ENCODE measurements around the gene REEP5.
"Not testable (repeated sequence)": the region's sequence is repeated elsewhere in the genome, so short reads cannot be mapped to it uniquely, and the experiment has no call there.

REEP5 gene

DNA sequence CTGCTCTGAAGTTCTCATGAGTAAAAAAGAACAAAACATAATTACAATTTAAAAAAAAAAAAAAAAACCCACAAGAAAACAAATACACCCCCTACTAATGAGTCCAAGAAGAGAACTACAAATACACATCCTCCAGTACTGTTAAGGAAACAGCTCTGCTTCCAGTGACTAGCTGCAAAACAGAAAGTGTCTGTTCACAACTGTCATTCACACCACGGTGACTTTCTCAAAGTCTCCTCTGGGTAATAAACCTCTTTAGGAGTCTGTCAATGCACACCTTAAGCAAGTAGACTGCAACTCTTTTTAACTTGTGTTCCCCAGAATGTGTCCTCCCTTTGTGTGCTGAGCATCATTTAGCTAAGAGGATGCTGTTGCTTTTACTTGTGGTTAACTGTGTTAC lies 6.2 kb downstream of the REEP5 start:
- in situ Hi-C loops (cut with MboI; ENCODE audit: low sequenced_read_pairs, unreplicated experiment) = no loop called here
- TF ChIP-seq, protein P1, sequence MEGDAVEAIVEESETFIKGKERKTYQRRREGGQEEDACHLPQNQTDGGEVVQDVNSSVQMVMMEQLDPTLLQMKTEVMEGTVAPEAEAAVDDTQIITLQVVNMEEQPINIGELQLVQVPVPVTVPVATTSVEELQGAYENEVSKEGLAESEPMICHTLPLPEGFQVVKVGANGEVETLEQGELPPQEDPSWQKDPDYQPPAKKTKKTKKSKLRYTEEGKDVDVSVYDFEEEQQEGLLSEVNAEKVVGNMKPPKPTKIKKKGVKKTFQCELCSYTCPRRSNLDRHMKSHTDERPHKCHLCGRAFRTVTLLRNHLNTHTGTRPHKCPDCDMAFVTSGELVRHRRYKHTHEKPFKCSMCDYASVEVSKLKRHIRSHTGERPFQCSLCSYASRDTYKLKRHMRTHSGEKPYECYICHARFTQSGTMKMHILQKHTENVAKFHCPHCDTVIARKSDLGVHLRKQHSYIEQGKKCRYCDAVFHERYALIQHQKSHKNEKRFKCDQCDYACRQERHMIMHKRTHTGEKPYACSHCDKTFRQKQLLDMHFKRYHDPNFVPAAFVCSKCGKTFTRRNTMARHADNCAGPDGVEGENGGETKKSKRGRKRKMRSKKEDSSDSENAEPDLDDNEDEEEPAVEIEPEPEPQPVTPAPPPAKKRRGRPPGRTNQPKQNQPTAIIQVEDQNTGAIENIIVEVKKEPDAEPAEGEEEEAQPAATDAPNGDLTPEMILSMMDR (IDR thresholded peaks at IDR 0.05; ENCODE audit: borderline replicate concordance, control extremely low read depth, extremely low read depth, insufficient read depth, missing control alignments) = no peak
- DNase-seq (ENCODE audit: low spot score) = no peak

DNA sequence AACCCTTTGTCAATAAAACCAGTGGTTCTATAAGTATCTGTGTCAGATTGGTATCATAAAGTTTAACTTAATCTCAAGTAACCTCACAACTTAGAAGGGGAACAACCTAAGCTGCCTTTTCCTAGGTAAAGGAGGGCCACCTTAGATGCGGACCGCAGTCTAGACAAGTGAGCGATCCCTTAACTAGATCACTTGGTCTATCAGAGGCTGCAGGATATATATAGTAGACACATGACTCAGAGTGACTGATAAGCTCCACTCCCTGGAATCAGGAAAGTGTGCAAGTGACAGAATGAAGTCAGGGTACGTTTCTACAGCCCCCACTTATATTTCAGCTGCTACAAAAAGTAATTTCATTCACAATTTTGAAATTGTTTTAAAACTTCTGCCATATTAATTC lies 7.4 kb downstream of the REEP5 start:
- no peak for DNase-seq (ENCODE audit: low spot score)
- TF ChIP-seq, protein P1 (IDR thresholded peaks at IDR 0.05; ENCODE audit: borderline replicate concordance, control extremely low read depth, extremely low read depth, insufficient read depth, missing control alignments) = no peak
- in situ Hi-C loops (cut with MboI; ENCODE audit: low sequenced_read_pairs, unreplicated experiment) = no loop called here

DNA sequence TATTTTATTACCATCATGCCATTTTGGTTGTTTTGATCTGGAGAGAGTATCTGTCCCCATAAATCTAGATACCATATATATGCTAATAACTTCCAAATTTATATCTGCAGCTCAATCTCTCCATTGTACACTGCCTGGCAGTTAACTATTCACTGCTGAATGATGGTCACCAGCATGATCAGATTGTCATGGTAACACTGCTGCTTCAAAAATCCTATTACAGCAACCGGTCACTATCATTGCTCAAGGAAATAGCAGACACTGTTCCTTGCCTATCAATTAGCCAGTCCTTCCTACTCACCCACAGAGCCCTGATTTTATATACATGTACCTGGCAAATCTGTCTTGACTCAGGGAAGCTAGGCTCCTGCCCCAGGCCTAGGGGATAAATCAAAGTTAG lies 11.5 kb downstream of the REEP5 start:
- in situ Hi-C loops (cut with MboI; ENCODE audit: low sequenced_read_pairs, unreplicated experiment) = no loop called here
- TF ChIP-seq, protein P1 (IDR thresholded peaks at IDR 0.05; ENCODE audit: borderline replicate concordance, control extremely low read depth, extremely low read depth, insufficient read depth, missing control alignments) = no peak
- DNase-seq (ENCODE audit: low spot score) = no peak

DNA sequence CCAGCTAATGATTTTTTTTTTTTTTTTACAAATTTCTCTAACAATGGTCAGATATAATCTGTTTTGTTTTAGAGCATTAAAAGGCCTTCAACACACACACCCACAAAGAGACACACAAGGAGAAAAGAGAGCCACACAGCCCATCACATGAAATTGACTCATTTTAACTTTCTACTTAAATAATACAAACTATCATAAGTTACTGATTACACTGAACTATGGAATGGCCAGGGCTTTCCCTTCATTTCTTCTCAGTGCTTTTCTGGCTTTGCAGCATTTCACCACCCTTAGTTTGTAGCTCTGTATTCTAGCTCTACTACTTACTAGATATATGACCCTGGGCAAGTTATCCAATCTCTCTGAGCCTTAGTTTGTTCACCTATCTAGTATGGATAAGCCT lies 13.2 kb downstream of the REEP5 start:
- in situ Hi-C loops (cut with MboI; ENCODE audit: low sequenced_read_pairs, unreplicated experiment) = no loop called here
- DNase-seq (ENCODE audit: low spot score) = no peak
- TF ChIP-seq, protein P1 (IDR thresholded peaks at IDR 0.05; ENCODE audit: borderline replicate concordance, control extremely low read depth, extremely low read depth, insufficient read depth, missing control alignments) = no peak

DNA sequence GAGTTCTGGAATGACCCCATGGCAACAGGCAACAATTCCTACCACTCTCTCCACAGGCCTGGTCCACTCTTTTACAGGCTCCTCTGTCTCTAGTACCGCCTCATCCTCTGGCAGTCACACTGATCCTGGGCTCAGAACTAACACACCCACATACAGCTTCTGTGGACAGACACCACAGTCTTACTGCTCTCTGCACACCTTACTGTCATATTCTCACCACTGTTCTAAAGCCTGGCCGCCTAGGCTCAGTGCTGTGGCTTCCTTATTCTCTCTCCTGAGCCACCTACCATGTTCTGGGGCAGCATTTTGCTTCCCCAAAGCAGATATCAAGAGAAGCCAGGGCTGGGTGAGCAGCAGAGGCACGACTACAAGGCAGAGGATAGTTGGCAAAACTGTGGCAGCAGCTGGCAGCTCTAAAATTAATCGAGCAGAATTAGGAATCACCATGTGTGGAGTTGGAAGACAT lies 14.8 kb downstream of the REEP5 start:
- in situ Hi-C loops (cut with MboI; ENCODE audit: low sequenced_read_pairs, unreplicated experiment) = no loop called here
- DNase-seq (ENCODE audit: low spot score) = no peak
- TF ChIP-seq, protein P1 (IDR thresholded peaks at IDR 0.05; ENCODE audit: borderline replicate concordance, control extremely low read depth, extremely low read depth, insufficient read depth, missing control alignments) = no peak

DNA sequence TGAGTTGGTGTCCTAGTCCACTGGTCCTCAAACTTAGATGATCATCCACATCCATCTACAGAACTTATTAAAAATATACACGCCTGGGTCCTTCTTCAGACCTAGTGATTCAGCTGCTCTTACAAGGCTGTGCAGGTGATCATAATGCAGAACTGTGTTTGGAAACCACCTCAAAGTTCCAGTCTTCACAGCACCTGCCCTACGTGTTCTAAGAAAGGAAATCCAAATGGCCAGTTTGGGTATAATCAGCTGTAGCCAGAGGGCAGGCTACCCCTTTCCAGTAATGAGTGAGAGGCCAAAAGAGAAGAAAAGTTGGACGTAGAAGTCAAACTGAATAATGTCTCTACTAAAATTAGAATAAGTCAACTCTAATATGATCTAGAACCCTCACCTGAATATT lies 15.4 kb downstream of the REEP5 start:
- TF ChIP-seq, protein P1 (IDR thresholded peaks at IDR 0.05; ENCODE audit: borderline replicate concordance, control extremely low read depth, extremely low read depth, insufficient read depth, missing control alignments) = no peak
- in situ Hi-C loops (cut with MboI; ENCODE audit: low sequenced_read_pairs, unreplicated experiment) = no loop called here
- no peak for DNase-seq (ENCODE audit: low spot score)

DNA sequence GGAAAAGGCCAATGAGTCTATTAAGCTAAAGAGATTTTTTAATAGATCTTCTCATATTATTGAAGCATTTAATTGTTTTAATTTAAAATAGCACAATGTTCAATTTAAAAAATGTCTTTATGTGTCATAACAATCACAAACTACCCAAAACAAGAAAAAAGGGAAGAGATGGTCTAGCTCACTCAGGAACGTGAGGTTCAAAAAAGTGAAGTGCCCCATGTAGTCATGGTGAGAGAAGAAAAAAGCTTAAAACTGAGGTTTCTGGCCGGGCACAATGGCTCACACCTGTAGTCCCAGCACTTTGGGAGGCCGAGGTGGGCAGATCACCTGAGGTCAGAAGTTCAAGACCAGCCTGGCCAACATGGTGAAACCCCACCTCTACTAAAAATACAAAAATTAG lies 17.0 kb downstream of the REEP5 start:
- in situ Hi-C loops (cut with MboI; ENCODE audit: low sequenced_read_pairs, unreplicated experiment); DNase-seq (ENCODE audit: low spot score): not testable (repeated sequence)

All from GM13976 (cell line).